ENCODE measurements around the gene STRIP2. TPM values are rescaled to one million over a fixed set of nuclear protein-coding genes. Genes with fewer than 3 reads are reported as not detected.
A peak's percentile ranks its signal among the peaks of the same experiment; 100 is the strongest.

STRIP2 gene
- total and polyA plus RNA-seq, 9 of the 15 experiments (the other 6 are each of a cell fraction or from before 2014, with no cell fraction given): 10.1 to 81.8 (median 42.3) TPM

DNA sequence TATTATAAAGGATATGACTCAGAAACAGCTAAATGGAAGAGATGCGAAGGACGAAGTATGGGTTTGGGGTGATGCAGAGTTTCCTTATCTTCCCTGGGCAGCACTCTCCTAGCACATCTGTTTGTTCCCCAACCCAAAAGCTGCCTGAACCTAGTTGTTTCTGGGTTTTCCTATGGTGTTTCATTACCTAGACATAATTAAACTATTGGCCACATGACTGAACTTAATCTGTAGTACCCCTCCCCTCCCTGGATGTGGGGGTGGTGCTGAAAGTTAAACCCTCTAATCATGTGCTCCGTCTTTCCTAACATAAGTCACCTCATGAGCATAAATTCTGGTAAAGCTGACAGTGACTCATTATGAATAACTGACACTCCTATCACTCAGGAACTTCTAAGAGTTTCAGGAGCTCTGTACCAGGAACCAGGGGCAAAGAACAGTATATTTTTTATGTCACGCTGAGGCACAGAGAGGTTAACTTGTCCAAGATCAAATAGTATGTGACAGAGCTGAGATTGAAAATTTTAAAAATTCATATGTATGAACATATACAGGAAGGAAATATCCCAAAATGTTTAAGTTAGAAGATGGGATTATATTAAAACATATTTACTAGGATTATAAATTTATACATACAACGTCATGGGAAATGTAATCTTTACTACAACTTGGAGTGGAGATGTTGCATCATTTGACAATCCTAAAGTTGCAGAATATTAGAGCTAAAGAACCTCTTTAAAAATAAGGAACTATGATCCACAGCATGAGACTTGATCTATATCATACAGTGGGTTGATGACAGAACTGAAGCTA lies 4.8 kb downstream of the STRIP2 start (continued):
- TF ChIP-seq CBFA2T2 (conservative IDR thresholded peaks at IDR 0.05) (peak; percentile 93), RBM14 (IDR thresholded peaks at IDR 0.05; ENCODE audit: borderline replicate concordance, insufficient read depth, low read depth, low read length) (no peak), EGR1 (conservative IDR thresholded peaks at IDR 0.05) (peak; percentile 98), KDM2B (CRISPR knock-in tag; IDR thresholded peaks at IDR 0.05) (no peak), BRF1 (IDR thresholded peaks at IDR 0.05; ENCODE audit: borderline replicate concordance, extremely low read depth, insufficient read length) (no peak), BCOR (IDR thresholded peaks at IDR 0.05) (peak; percentile 57; the same call in 1 of the 2 replicates), LEF1 (IDR thresholded peaks at IDR 0.05) (peak; percentile 99), CHCHD3 (CRISPR knock-in tag; IDR thresholded peaks at IDR 0.05) (no peak), L3MBTL2 (IDR thresholded peaks at IDR 0.05) (peak; percentile 78), STAT5B (CRISPR knock-in tag; IDR thresholded peaks at IDR 0.05) (no peak), ARID2 (IDR thresholded peaks at IDR 0.05) (no peak), ZNF124 (CRISPR knock-in tag; IDR thresholded peaks at IDR 0.05) (no peak), ZNF133 (CRISPR knock-in tag; IDR thresholded peaks at IDR 0.05) (no peak), ZNF696 (CRISPR knock-in tag; conservative IDR thresholded peaks at IDR 0.05) (no peak), ELF4 (CRISPR knock-in tag; IDR thresholded peaks at IDR 0.05) (peak; percentile 84), PHF8 (IDR thresholded peaks at IDR 0.05; ENCODE audit: borderline replicate concordance, low read length) (no peak), KDM4B (IDR thresholded peaks at IDR 0.05; ENCODE audit: borderline replicate concordance in 2 of 2, low read depth in 1 of 2) (0 out of 4 replicates have a peak, but pooled peaks of 1 of the 2 experiments have one; percentile 65), ESRRB (CRISPR knock-in tag; IDR thresholded peaks at IDR 0.05; ENCODE audit: borderline replicate concordance) (no peak), MCM2 (IDR thresholded peaks at IDR 0.05; ENCODE audit: low read depth) (no peak)
- TF ChIP-seq, protein P1, sequence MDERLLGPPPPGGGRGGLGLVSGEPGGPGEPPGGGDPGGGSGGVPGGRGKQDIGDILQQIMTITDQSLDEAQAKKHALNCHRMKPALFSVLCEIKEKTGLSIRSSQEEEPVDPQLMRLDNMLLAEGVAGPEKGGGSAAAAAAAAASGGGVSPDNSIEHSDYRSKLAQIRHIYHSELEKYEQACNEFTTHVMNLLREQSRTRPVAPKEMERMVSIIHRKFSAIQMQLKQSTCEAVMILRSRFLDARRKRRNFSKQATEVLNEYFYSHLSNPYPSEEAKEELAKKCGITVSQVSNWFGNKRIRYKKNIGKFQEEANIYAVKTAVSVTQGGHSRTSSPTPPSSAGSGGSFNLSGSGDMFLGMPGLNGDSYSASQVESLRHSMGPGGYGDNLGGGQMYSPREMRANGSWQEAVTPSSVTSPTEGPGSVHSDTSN (CRISPR knock-in tag; IDR thresholded peaks at IDR 0.05; ENCODE audit: low read depth): no peak; the same call in 1 of the 2 replicates
- TF ChIP-seq, protein P1 (tag; conservative IDR thresholded peaks at IDR 0.05; ENCODE audit: low read depth): peak; percentile 99
- TF ChIP-seq, protein P2, sequence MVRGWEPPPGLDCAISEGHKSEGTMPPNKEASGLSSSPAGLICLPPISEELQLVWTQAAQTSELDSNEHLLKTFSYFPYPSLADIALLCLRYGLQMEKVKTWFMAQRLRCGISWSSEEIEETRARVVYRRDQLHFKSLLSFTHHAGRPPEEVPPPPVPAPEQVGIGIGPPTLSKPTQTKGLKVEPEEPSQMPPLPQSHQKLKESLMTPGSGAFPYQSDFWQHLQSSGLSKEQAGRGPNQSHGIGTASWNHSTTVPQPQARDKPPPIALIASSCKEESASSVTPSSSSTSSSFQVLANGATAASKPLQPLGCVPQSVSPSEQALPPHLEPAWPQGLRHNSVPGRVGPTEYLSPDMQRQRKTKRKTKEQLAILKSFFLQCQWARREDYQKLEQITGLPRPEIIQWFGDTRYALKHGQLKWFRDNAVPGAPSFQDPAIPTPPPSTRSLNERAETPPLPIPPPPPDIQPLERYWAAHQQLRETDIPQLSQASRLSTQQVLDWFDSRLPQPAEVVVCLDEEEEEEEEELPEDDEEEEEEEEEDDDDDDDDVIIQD (CRISPR knock-in tag; IDR thresholded peaks at IDR 0.05): no peak
- TF ChIP-seq, protein P3, sequence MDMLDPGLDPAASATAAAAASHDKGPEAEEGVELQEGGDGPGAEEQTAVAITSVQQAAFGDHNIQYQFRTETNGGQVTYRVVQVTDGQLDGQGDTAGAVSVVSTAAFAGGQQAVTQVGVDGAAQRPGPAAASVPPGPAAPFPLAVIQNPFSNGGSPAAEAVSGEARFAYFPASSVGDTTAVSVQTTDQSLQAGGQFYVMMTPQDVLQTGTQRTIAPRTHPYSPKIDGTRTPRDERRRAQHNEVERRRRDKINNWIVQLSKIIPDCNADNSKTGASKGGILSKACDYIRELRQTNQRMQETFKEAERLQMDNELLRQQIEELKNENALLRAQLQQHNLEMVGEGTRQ (CRISPR knock-in tag; IDR thresholded peaks at IDR 0.05): peak; percentile 80

All from K562 (cell line).